OCI-M2 (cell line): ENCODE data around the gene PDE4D.

Experiments
- DNase-seq: peaks from one replicate; lab custom pipeline; 2025; ENCODE audit not compliant: unreplicated experiment; lab: John Stamatoyannopoulos, UW

Gene PDE4D

GRCh38 chr5:59132131-59132530, 761.4 kb downstream of the PDE4D start:
- no peak for DNase-seq

GRCh38 chr5:59130431-59130830, 763.1 kb downstream of the PDE4D start:
- no peak for DNase-seq

DNA sequence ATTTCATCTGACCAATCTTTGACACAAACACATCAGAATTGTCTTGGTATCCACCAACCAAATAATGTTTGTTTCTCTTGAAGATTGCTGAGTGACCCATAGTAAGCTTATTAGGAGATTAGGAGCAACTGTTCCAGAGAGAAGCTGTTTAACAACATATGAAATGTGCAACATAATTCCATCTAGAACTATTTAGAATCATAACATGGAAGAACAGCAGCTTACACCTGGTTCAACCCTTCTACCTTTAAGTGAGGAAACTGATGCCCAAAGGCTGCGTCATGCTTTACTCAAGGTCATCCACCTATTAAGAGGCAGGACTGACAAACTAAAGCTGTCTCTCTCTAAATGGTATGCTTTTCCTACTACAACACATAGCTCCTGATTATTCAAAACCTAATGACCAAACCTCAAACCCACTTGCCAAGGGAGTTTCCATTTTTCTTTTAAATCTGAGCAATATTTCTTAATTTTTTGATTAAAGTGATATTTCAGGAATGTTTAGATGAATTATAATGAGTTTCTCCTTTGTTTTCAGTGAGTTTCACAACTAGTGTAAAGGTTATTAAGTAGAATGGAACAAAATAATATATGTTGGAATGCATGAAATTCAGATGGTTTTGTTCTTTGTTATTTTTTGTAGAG, 764.8 kb downstream of the PDE4D start:
- no peak for DNase-seq

DNA sequence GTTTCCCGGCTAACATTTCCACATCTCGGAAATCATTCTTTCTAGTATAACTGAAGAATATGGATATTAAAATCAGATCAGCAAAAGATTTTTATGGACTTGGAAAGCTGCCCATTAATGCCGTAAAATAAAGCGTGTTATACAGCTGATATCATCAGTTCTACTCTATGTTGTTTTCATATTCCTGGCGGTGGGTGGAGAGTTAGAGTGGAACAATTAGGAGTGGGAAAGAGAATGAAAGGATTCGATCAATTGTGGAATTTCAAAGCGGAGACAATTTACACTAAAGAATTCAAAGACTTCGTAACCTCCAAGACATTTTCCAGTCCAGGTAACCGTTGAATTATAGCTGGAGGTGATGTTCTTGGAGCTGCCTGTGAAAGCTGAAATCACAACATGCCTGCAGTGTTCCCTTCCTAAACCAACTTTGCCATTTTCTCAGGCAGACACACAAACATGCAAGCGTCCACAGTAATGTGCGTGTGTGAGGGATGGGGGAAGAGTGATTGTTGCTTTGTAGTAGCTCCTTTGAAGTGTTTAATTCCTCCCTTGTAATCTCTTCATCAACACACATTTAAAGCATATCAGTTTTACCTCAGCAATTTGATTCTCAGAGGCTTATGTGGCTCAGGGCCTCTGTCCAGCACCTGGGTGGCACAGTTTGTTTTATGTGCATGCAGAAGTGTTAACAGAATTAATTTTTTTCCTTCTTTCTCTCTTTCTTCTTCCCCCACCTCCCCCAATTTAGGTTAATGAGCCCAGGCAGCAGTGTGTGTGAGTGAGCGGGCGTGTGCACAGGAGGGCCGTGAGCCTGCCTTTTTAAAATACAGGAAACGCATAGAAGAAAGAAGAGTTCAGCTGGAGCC, 766.6 kb downstream of the PDE4D start:
- DNase-seq, result no peak

DNA sequence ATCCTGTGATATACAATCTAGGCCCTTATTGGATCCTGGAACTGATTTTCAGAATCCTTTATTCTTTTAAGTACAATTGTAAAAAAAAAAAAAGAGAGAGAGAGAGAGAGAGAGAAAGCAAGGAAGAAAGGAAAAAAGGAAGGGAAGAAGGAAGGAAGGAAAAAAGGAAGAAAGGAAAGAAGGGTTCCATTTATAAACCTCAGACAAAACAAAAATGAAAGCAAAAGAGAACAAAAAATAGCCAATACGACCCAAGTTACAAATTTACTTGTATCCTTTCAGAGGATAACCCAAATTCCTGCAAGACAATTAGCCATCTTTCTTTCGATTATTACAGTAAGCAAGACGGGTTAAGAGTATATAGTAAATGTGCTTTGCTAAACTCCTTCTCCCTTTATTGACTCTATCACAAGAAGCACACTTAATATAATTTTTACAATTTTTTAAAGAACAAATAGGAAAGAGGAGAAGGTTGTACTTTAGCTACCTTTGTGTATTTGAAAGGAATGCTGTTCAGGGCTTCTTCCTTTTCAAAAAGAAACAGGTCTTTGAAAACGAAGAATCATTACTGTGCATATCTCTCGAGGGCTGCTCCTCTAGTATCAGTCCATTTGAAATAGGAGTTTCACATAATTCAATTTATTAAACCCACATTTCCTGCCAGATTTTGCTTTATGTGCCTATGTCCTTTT, 767.4 kb downstream of the PDE4D start:
- no peak for DNase-seq

GRCh38 chr5:59125011-59125961, 768.2 kb downstream of the PDE4D start:
- no peak for DNase-seq

GRCh38 chr5:59123595-59124561, 769.6 kb downstream of the PDE4D start:
- DNase-seq, result no peak

DNA sequence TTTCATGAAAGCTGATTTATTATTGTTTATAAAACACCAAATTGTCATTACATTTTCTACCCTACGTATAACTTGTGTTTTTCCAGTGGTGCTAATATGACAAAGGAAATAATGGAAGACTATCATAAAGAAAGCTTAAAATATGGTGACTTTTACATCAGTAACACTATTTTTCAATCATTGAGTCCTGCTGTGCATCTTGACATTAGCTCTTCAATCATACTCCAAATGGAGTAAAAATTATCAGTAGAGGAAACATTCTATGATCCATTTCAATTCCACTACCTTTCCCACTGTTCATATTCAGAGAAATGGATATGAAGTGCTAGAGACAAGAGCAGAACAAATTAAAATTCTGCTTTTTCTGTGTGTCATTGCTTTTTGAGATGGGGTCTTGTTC, 774.0 kb downstream of the PDE4D start:
- no peak for DNase-seq

DNA sequence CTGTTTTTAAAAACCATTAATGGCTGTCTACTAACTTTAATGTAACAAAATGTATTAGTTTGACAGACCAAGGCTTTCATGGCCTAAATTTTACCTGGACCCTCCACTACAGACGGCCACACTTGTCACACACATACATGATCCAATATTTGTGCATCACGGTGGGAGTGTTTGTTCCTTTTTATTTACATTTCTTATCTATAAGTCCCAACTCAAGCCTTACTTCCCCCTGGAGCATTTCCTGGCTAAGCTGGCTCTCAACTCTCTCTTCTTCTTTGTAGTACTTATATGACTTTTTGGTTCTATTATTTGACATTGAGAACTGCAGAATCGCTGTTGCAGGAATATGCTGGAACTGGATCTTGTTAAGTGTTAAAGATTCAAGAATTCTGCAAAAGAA, 776.2 kb downstream of the PDE4D start:
- no peak for DNase-seq

DNA sequence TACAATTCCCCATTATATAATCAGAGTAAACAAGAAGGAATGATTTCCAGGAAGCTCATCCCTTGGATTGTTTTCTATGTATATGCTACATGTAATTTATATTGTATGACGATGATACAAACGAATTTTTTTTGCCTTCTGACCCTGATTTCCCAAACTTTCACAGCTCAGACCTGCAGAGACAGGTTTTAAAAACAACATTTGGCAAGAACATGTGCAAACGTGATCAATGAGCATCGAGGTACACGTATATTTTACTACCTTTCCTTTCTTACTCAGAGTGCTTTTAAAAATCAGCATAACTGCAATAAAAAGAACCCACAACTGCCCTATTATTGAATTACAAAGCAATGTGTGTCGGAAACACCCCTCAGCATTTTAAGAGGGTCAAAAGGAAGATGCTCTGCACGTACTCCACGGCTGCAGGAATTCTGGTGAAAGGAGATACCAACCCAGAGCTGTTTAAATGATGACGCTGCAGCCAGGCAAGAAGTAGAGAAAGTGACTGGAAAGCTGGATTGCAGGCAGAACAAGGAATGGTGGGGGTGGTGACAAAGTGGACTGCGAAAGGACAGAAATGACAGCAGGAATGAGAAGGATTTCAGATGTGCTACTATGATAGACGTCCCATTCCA, 777.2 kb downstream of the PDE4D start:
- DNase-seq, result no peak

- no peak for DNase-seq
Observed at GRCh38 chr5:59115345-59115744, 778.2 kb downstream of the PDE4D start.

DNA sequence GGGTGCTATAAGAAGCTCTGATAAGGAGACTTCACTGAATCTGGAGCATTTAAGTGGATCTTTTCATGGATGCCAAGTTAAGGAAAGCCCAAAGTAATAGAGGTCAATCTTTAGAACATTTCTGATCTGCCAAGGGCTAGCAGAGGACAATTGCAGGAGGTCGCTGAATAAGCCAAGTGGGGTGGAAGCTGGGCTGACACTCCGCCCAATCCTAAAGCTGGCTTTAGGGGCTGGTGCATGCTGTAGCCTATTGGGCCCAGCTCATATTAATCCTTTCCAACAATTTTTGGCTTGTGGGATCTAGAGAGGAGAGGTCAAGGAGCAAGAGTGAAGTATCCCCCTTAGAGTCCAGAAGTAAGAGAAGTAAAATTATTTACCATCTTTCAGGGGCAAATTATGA, 784.1 kb downstream of the PDE4D start:
- no peak for DNase-seq

- no peak for DNase-seq
Observed at GRCh38 chr5:59107692-59108091, 785.8 kb downstream of the PDE4D start.

DNA sequence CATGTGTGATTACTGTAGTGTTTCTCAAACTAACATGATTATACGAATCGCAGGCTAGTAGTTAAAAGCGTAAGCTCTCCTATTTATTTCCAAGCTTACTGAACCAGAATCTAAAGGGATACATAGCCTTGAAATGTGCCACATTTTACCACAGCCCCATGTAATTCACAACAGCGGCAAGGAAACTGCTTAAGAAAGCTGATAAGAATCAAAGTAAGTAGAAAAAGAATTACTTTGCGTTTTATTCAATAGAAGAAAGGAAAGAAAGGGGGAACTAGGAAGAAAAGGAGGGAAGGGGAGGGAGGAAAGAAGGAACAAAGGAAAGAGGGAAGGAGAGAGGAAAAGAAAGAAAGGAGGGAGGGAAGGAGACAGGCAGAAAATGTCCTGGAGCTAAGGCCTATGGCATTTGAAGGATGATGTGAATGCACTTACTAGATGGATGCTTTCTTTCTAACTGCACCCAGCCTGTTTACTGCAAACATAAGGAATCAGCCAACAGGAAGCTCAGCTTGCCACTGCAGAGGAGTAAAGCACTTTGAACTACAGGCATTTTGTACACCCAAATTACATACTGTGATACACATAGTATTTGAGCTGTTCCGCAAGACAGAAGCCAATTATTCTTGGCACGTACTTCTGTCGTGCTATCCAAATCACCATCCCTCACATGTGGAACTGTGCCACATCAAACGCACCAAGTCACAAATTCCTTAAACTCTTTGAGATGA, 789.0 kb downstream of the PDE4D start:
- DNase-seq, result no peak

GRCh38 chr5:59103303-59103702, 790.2 kb downstream of the PDE4D start:
- no peak for DNase-seq

- DNase-seq, result no peak
Observed at GRCh38 chr5:59102437-59102836, 791.1 kb downstream of the PDE4D start.

- DNase-seq, result no peak
Observed at GRCh38 chr5:59100875-59101274, 792.7 kb downstream of the PDE4D start.

GRCh38 chr5:59099995-59100345, 793.6 kb downstream of the PDE4D start:
- DNase-seq, result no peak
